DND-41 (cell line): ENCODE results near the gene EOGT.

ENCODE experiments used
- EZH2 ChIP-seq: IDR thresholded peaks from 3 replicates; pipeline ENCODE4 v1.6.1; 2012; ENCODE audit warnings: borderline replicate concordance, low read depth, mild to moderate bottlenecking, moderate library complexity, low read length, inconsistent platforms; ENCODE audit not compliant: severe bottlenecking
- TF ChIP-seq, protein P1 (sequence below): IDR thresholded peaks from 2 replicates; pipeline ENCODE4 v1.5.1; 2012; ENCODE audit warnings: borderline replicate concordance, low read length, moderate library complexity, mild to moderate bottlenecking; ENCODE audit not compliant: poor library complexity, severe bottlenecking; ENCODE audit errors: extremely low read depth

GRCh38 chr3:69032142-69032541, 18.7 kb upstream of the EOGT start:
- TF ChIP-seq, protein P1, sequence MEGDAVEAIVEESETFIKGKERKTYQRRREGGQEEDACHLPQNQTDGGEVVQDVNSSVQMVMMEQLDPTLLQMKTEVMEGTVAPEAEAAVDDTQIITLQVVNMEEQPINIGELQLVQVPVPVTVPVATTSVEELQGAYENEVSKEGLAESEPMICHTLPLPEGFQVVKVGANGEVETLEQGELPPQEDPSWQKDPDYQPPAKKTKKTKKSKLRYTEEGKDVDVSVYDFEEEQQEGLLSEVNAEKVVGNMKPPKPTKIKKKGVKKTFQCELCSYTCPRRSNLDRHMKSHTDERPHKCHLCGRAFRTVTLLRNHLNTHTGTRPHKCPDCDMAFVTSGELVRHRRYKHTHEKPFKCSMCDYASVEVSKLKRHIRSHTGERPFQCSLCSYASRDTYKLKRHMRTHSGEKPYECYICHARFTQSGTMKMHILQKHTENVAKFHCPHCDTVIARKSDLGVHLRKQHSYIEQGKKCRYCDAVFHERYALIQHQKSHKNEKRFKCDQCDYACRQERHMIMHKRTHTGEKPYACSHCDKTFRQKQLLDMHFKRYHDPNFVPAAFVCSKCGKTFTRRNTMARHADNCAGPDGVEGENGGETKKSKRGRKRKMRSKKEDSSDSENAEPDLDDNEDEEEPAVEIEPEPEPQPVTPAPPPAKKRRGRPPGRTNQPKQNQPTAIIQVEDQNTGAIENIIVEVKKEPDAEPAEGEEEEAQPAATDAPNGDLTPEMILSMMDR, result no peak
- TF ChIP-seq EZH2, result no peak
